Caco-2 (cell line): ENCODE measurements around the gene PDS5B. TPM values are rescaled to one million over a fixed set of nuclear protein-coding genes. Genes with fewer than 3 reads are reported as not detected.
"Not testable (repeated sequence)": the region's sequence is repeated elsewhere in the genome, so short reads cannot be mapped to it uniquely, and the experiment has no call there.

Source experiments
- BruUV-seq: library from RNA; stranded (reverse); fragments of 400-500 nt; replicated peaks from 2 replicates; lab custom pipeline; 2021; lab: Mats Ljungman, UMichigan
- CTCF ChIA-PET: fragments of 300-600 bp; sonication (Branson Sonifier 250); formaldehyde crosslinking; loops from one replicate; lab custom pipeline; 2022; ENCODE audit warnings: antibody characterized with exemption; lab: Charles Lee
- POLR2A ChIA-PET: fragments of 300-600 bp; sonication (Branson Sonifier 250); formaldehyde crosslinking; loops from one replicate; lab custom pipeline; 2022; ENCODE audit warnings: antibody characterized with exemption; lab: Charles Lee
- DNase-seq, 2 experiments: peaks; one replicate each; pipeline versions ENCODE4 v3.0.0 to v3.0.0-alpha.2; 2020 to 2022
- H3K27me3 ChIP-seq: replicated peaks from 2 replicates; pipeline ENCODE4 v1.6.0; 2011; ENCODE audit warnings: low read length; ENCODE audit not compliant: control insufficient read depth, insufficient read depth
- H3K36me3 ChIP-seq: 2 replicates; pipeline ENCODE4 v1.5.1; 2011; ENCODE audit warnings: low read length; ENCODE audit not compliant: control insufficient read depth, insufficient read depth
- H3K4me1 ChIP-seq: fragments of 250-450 bp; sonication (Bioruptor Pico); 2 replicates; pipeline ENCODE4 v1.5.1; 2020; ENCODE audit warnings: mild to moderate bottlenecking
- H3K4me3 ChIP-seq: 2 replicates; pipeline ENCODE4 v1.5.1; 2011; ENCODE audit warnings: low read depth, mild to moderate bottlenecking, control low read depth, low read length
- H3K9me3 ChIP-seq: fragments of 250-450 bp; sonication (Bioruptor Pico); 2 replicates; pipeline ENCODE4 v1.5.1; 2020; ENCODE audit warnings: mild to moderate bottlenecking, moderate library complexity
- H3K27ac Mint-ChIP-seq: one replicate; pipeline ENCODE4 v1.8.0; 2022; ENCODE audit warnings: mixed read lengths; ENCODE audit not compliant: unreplicated experiment
- H3K27me3 Mint-ChIP-seq: one replicate; pipeline ENCODE4 v1.8.0; 2022; ENCODE audit warnings: mixed read lengths; ENCODE audit not compliant: insufficient read depth, unreplicated experiment
- H3K36me3 Mint-ChIP-seq: one replicate; pipeline ENCODE4 v1.8.0; 2022; ENCODE audit warnings: mild to moderate bottlenecking, mixed read lengths; ENCODE audit not compliant: insufficient read depth, unreplicated experiment
- H3K4me1 Mint-ChIP-seq: one replicate; pipeline ENCODE4 v1.8.0; 2022; ENCODE audit warnings: low read depth, mixed read lengths; ENCODE audit not compliant: unreplicated experiment
- H3K4me3 Mint-ChIP-seq: one replicate; pipeline ENCODE4 v1.8.0; 2022; ENCODE audit warnings: mild to moderate bottlenecking, moderate library complexity, mixed read lengths; ENCODE audit not compliant: unreplicated experiment
- H3K9me3 Mint-ChIP-seq: one replicate; pipeline ENCODE4 v1.8.0; 2022; ENCODE audit warnings: mixed read lengths; ENCODE audit not compliant: unreplicated experiment
- intact Hi-C: fragments of 100-400 bp; cut with micrococcal nuclease; formaldehyde crosslinking; loops from one replicate; pipeline ENCODE4 v1.10.0; 2022; ENCODE audit not compliant: unreplicated experiment
- total RNA-seq: library from RNA; stranded (reverse); gene quantifications from 2 replicates; pipeline ENCODE4 v1.2.3, GENCODE V29; 2022
- TF ChIP-seq, protein P1 (sequence below), 2 experiments: fragments of 200-600 bp in 1 of 2; IDR thresholded peaks; 1 replicate in 1 of 2; 2 replicates in 1 of 2; pipeline versions ENCODE4 v1.5.1 to v1.8.0; 2011 to 2022; ENCODE audit warnings: antibody characterized with exemption in 1 of 2, control low read depth in 1 of 2, inconsistent platforms in 1 of 2, low read depth in 1 of 2, low read length in 1 of 2, mild to moderate bottlenecking in 1 of 2, moderate library complexity in 1 of 2; ENCODE audit not compliant: insufficient read depth in 1 of 2, severe bottlenecking in 1 of 2, unreplicated experiment in 1 of 2

PDS5B gene
- total RNA-seq, 1 experiment from 2014 or later = 54.9 TPM

GRCh38 chr13:32553720-32554119, 32.5 kb upstream of the PDS5B start:
- Mint-ChIP-seq H3K27ac (no peak overlapping the region), H3K4me3 (no peak overlapping the region), H3K9me3 (peaks cover 5% of the 10 kb centered on the region), H3K36me3 (no peaks in the 10 kb centered on the region), H3K27me3 (peaks cover 3% of the 10 kb centered on the region), H3K4me1 (no peaks in the 10 kb centered on the region)
- Histone ChIP-seq H3K4me3 (no peak overlapping the region), H3K9me3 (no peaks in the 10 kb centered on the region), H3K36me3 (no peaks in the 10 kb centered on the region), H3K4me1 (no peaks in the 10 kb centered on the region), H3K27me3 (no peaks in the 10 kb centered on the region)
- ChIA-PET POLR2A (no interaction called here), CTCF (no interaction called here)
- no peak for DNase-seq
- intact Hi-C loops = no loop called here
- TF ChIP-seq, protein P1, sequence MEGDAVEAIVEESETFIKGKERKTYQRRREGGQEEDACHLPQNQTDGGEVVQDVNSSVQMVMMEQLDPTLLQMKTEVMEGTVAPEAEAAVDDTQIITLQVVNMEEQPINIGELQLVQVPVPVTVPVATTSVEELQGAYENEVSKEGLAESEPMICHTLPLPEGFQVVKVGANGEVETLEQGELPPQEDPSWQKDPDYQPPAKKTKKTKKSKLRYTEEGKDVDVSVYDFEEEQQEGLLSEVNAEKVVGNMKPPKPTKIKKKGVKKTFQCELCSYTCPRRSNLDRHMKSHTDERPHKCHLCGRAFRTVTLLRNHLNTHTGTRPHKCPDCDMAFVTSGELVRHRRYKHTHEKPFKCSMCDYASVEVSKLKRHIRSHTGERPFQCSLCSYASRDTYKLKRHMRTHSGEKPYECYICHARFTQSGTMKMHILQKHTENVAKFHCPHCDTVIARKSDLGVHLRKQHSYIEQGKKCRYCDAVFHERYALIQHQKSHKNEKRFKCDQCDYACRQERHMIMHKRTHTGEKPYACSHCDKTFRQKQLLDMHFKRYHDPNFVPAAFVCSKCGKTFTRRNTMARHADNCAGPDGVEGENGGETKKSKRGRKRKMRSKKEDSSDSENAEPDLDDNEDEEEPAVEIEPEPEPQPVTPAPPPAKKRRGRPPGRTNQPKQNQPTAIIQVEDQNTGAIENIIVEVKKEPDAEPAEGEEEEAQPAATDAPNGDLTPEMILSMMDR (IDR thresholded peaks at IDR 0.05; ENCODE audit: insufficient read depth in 1 of 2, low read depth in 1 of 2, low read length in 1 of 2, severe bottlenecking in 1 of 2, unreplicated experiment in 1 of 2) = no peak
- no TSS peak for BruUV-seq

- H3K4me1 ChIP-seq = no peaks in the 10 kb centered on the region
- no peaks in the 10 kb centered on the region for H3K36me3 ChIP-seq
- Mint-ChIP-seq H3K9me3 (peaks cover 12% of the 10 kb centered on the region), H3K4me1 (no peaks in the 10 kb centered on the region), H3K4me3 (no peak overlapping the region), H3K27ac (no peak overlapping the region), H3K36me3 (no peaks in the 10 kb centered on the region), H3K27me3 (peaks cover 5% of the 10 kb centered on the region)
- BruUV-seq = no TSS peak
- CTCF ChIA-PET = no interaction called here
- no peaks in the 10 kb centered on the region for H3K27me3 ChIP-seq
- no peaks in the 10 kb centered on the region; the same call in 1 of the 2 replicates for H3K9me3 ChIP-seq
- TF ChIP-seq, protein P1 (IDR thresholded peaks at IDR 0.05; ENCODE audit: insufficient read depth in 1 of 2, low read depth in 1 of 2, low read length in 1 of 2, severe bottlenecking in 1 of 2, unreplicated experiment in 1 of 2) = no peak
- POLR2A ChIA-PET = no interaction called here
- no peak for DNase-seq
- H3K4me3 ChIP-seq = no peak overlapping the region
- intact Hi-C loops = no loop called here
These were observed 30.6 kb upstream of the PDS5B start for GRCh38 chr13:32555613-32556012.

DNA sequence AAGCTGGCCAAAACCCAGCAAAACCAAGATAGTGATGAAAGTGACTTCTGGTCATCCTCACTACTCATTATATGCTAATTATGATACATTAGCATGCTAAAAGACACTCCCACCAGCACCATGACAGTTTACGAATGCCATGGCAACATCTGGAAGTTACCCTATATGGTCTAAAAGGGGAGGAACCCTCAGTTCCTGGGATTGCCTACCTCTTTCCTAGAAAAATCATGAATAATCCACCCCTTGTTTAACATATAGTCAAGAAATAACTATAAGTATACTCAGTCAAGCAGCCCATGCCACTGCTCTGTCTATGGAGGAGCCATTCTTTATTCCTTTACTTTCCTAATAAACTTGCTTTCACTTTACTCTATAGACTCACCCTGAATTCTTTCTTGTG, 25.4 kb upstream of the PDS5B start:
- H3K36me3 ChIP-seq, H3K27ac Mint-ChIP-seq, H3K4me1 ChIP-seq, H3K4me3 ChIP-seq, H3K27me3 ChIP-seq, DNase-seq, intact Hi-C loops, BruUV-seq, H3K36me3 Mint-ChIP-seq, H3K4me1 Mint-ChIP-seq, H3K4me3 Mint-ChIP-seq, H3K27me3 Mint-ChIP-seq, POLR2A ChIA-PET, CTCF ChIA-PET: not testable (repeated sequence)
- H3K9me3 ChIP-seq = peaks cover 16% of the 10 kb centered on the region
- peaks cover 20% of the 10 kb centered on the region for H3K9me3 Mint-ChIP-seq

DNA sequence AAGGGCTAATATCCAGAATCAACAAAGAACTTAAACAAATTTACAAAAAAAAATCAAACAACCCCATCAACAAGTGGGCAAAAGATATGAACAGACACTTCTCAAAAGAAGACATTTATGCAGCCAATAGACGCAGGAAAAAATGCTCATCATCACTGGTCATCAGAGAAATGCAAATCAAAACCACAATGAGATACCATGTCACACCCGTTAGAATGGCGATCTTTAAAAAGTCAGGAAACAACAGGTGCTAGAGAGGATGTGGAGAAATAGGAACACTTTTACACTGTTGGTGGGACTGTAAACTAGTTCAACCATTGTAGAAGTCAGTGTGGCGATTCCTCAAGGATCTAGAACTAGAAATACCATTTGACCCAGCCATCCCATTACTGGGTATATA, 10.6 kb upstream of the PDS5B start:
- DNase-seq, H3K27me3 ChIP-seq, POLR2A ChIA-PET, H3K4me3 Mint-ChIP-seq, H3K4me1 ChIP-seq, CTCF ChIA-PET, H3K36me3 ChIP-seq, intact Hi-C loops, H3K4me1 Mint-ChIP-seq, H3K36me3 Mint-ChIP-seq, H3K4me3 ChIP-seq, H3K27me3 Mint-ChIP-seq, H3K27ac Mint-ChIP-seq, BruUV-seq: not testable (repeated sequence)
- H3K9me3 ChIP-seq = peaks cover 14% of the 10 kb centered on the region
- H3K9me3 Mint-ChIP-seq = peaks cover 25% of the 10 kb centered on the region
